ENCODE results near the gene DAZL. TPM values are rescaled to one million over a fixed set of nuclear protein-coding genes. Genes with fewer than 3 reads are reported as not detected.

The DAZL gene
- total RNA-seq, 1 experiment from 2014 or later, result 21.2 TPM

DNA sequence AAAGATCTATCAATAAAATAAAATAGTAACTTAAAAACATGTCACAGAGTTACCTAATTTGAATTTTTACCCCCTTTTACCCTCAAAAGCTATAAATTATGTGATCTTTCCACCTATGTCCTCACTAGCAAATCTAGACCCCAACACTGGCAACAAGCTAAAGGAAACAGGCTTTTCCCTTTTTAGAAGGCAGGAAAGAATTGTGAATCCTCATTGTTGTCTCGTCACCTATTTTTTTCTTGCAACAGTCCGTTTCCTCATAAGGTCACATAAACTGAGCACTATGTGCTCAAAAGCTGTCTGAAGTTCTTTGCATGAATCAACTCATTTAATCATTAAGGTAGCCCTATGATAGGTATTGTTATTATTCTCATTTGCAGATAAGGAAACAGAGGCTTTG is 34.6 kb upstream of the DAZL start:
- Histone ChIP-seq H3K79me2 (ENCODE audit: insufficient read depth, low read length) (no peaks in the 10 kb centered on the region), H3K4me2 (ENCODE audit: insufficient read depth, insufficient read length, low read length) (no peak overlapping the region), H3K18ac (ENCODE audit: insufficient read length, low read depth, low read length) (no peak overlapping the region), H3K14ac (ENCODE audit: insufficient read depth, low read length) (no peak overlapping the region), H2AFZ (ENCODE audit: low read length) (no peak overlapping the region), H3K27ac (ENCODE audit: insufficient read length, low read depth, low read length) (no peak overlapping the region), H3K4ac (ENCODE audit: low read depth, low read length) (no peak overlapping the region), H2BK15ac (ENCODE audit: low read depth, low read length) (no peak overlapping the region), H3K4me1 (ENCODE audit: insufficient read depth, low read length) (no peaks in the 10 kb centered on the region), H2BK20ac (ENCODE audit: low read depth, low read length, poor library complexity, severe bottlenecking) (no peak overlapping the region), H3K23ac (ENCODE audit: insufficient read length, low read depth, low read length) (no peak overlapping the region), H3K9me3 (ENCODE audit: control insufficient read depth, low read depth, low read length) (no peaks in the 10 kb centered on the region), H2BK12ac (ENCODE audit: insufficient read length, low read depth, low read length) (no peak overlapping the region), H3T11ph (ENCODE audit: low read length) (no peak overlapping the region), H3K9ac (ENCODE audit: extremely low read depth, insufficient read length, low read length) (no peak overlapping the region), H4K8ac (replicated peaks; ENCODE audit: insufficient read length, low read depth, low read length) (no peak overlapping the region), H4K20me1 (ENCODE audit: control insufficient read depth, insufficient read depth, insufficient read length) (no peaks in the 10 kb centered on the region), H3K79me1 (ENCODE audit: insufficient read depth, low read depth, low read length, poor library complexity, severe bottlenecking) (no peaks in the 10 kb centered on the region), H4K91ac (ENCODE audit: insufficient read length, low read depth, low read length) (no peak overlapping the region), H3K27me3 (ENCODE audit: insufficient read depth, low read length) (no peaks in the 10 kb centered on the region), H2BK5ac (ENCODE audit: insufficient read length, low read length) (no peak overlapping the region), H3K56ac (ENCODE audit: insufficient read length, low read depth, low read length) (no peak overlapping the region), H4K5ac (ENCODE audit: insufficient read length, low read depth, low read length) (no peak overlapping the region), H2AK5ac (ENCODE audit: insufficient read length, low read length) (no peak overlapping the region), H2BK120ac (ENCODE audit: low read depth, low read length, poor library complexity, severe bottlenecking) (no peak overlapping the region), H3K23me2 (ENCODE audit: insufficient read length, low read depth, low read length, poor library complexity, severe bottlenecking) (no peaks in the 10 kb centered on the region)
- WGBS (ENCODE audit: extremely low coverage, insufficient read length, low lambda C conversion rate), result no CpG with 5 or more reads among the region's 2 CpGs
- H3K27ac Mint-ChIP-seq, result peak overlapping the region in 1 of 3 experiments; percentile 54; a peak in 2 of 7 replicates
- H3K27me3 Mint-ChIP-seq (ENCODE audit: low read depth), result no peaks in the 10 kb centered on the region
- no peak for DNase-seq
- H3K4me1 Mint-ChIP-seq, result peaks cover 0 to 11% of the 10 kb centered on the region in 2 experiments; a peak in 2 of 4 replicates
- H3K4me3 Mint-ChIP-seq, result no peak overlapping the region
- peaks cover 0 to 6% of the 10 kb centered on the region in 2 experiments; a peak in 2 of 5 replicates for H3K9me3 Mint-ChIP-seq
- peaks cover 0 to 56% (median 36%) of the 10 kb centered on the region in 3 experiments; a peak in 5 of 7 replicates for H3K36me3 Mint-ChIP-seq (ENCODE audit: insufficient read depth in 1 of 3, low read depth in 3 of 3)
- TF ChIP-seq, protein P1, sequence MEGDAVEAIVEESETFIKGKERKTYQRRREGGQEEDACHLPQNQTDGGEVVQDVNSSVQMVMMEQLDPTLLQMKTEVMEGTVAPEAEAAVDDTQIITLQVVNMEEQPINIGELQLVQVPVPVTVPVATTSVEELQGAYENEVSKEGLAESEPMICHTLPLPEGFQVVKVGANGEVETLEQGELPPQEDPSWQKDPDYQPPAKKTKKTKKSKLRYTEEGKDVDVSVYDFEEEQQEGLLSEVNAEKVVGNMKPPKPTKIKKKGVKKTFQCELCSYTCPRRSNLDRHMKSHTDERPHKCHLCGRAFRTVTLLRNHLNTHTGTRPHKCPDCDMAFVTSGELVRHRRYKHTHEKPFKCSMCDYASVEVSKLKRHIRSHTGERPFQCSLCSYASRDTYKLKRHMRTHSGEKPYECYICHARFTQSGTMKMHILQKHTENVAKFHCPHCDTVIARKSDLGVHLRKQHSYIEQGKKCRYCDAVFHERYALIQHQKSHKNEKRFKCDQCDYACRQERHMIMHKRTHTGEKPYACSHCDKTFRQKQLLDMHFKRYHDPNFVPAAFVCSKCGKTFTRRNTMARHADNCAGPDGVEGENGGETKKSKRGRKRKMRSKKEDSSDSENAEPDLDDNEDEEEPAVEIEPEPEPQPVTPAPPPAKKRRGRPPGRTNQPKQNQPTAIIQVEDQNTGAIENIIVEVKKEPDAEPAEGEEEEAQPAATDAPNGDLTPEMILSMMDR (conservative IDR thresholded peaks at IDR 0.05), result no peak

Measured in H9 (cell line).